ENCODE measurements around the gene G6PC3.

GRCh38 chr17:44105941-44106340, 35.4 kb downstream of the G6PC3 start:
- TF ChIP-seq CTCF (IDR thresholded peaks at IDR 0.05), result no peak
- no peak for TF ChIP-seq POLR2A (IDR thresholded peaks at IDR 0.05)
